HCT116 (cell line): ENCODE data around the gene RAB24. TPM values are rescaled to one million over a fixed set of nuclear protein-coding genes. Genes with fewer than 3 reads are reported as not detected.

Experiments
- ATAC-seq: fragments of 200-7000 bp; cut with Tn5 transposase; 2 replicates; pipeline ENCODE4 v1.9.1; 2020; ENCODE audit warnings: mild to moderate bottlenecking, moderate library complexity
- BruUV-seq: library from RNA; stranded (reverse); fragments of 400-500 nt; replicated peaks from 2 replicates; lab custom pipeline; 2021; lab: Mats Ljungman, UMichigan
- CTCF ChIA-PET: fragments of 300-600 bp; sonication (Branson Sonifier 250); formaldehyde crosslinking; loops from one replicate; lab custom pipeline; 2021; ENCODE audit warnings: antibody characterized with exemption; lab: Charles Lee
- POLR2A ChIA-PET: fragments of 300-600, 350-600 bp; sonication (Branson Sonifier 250); formaldehyde crosslinking; loops from one replicate; lab custom pipeline; 2021; ENCODE audit warnings: antibody characterized with exemption; lab: Charles Lee
- RAD21 ChIA-PET, 2 experiments: fragments of 300-600 bp; sonication (Branson Sonifier 250); formaldehyde crosslinking; loops; one replicate each; lab custom pipeline; 2023; ENCODE audit warnings: low total read pairs in 2 of 2; ENCODE audit not compliant: uncharacterized antibody in 2 of 2, unreplicated experiment in 2 of 2, low non-redundant PET in 1 of 2; lab: Charles Lee
- DNase-seq: peaks from one replicate; pipeline ENCODE4 v3.0.0-alpha.2; 2010; ENCODE audit warnings: low read depth, low spot score
- H2AFZ ChIP-seq: fragments of 200-600 bp; shearing (Covaris generic), sonication (generic); 2 replicates; pipeline ENCODE4 v1.6.1; 2017; ENCODE audit warnings: low read depth, mixed run types, mixed read lengths, antibody characterized with exemption, low read length; ENCODE audit not compliant: poor library complexity, severe bottlenecking
- H3K27ac ChIP-seq: 2 replicates; pipeline ENCODE4 v1.5.1; 2012; ENCODE audit warnings: low read depth, low read length
- H3K27me3 ChIP-seq: fragments of 200-600 bp; sonication (generic); 2 replicates; pipeline ENCODE4 v1.6.1; 2016; ENCODE audit warnings: mixed run types, low read length, mixed read lengths; ENCODE audit not compliant: insufficient read depth
- H3K36me3 ChIP-seq, 2 experiments: fragments of 200-500 bp in 1 of 2; fragments of 200-600 bp in 1 of 2; sonication (Bioruptor generic) in 1 of 2; sonication (generic) in 1 of 2; 2 replicates each; pipeline versions ENCODE4 v1.5.1 to v1.6.1; 2014 to 2016; ENCODE audit warnings: low read length in 2 of 2, inconsistent platforms in 1 of 2, mixed read lengths in 1 of 2, mixed run types in 1 of 2; ENCODE audit not compliant: insufficient read depth in 2 of 2, control insufficient read depth in 1 of 2
- H3K4me1 ChIP-seq, 2 experiments: fragments of 200-600 bp in 1 of 2; sonication (generic) in 1 of 2; 2 replicates each; pipeline versions ENCODE4 v1.5.1 to v1.6.1; 2012 to 2017; ENCODE audit warnings: low read length in 2 of 2, inconsistent platforms in 1 of 2, mild to moderate bottlenecking in 1 of 2, mixed read lengths in 1 of 2, mixed run types in 1 of 2, moderate library complexity in 1 of 2; ENCODE audit not compliant: insufficient read depth in 2 of 2, control insufficient read depth in 1 of 2
- H3K4me2 ChIP-seq: fragments of 200-600 bp; sonication (generic); 2 replicates; pipeline ENCODE4 v1.6.1; 2017; ENCODE audit warnings: mixed run types, low read length, mixed read lengths
- H3K4me3 ChIP-seq, 2 experiments: fragments of 200-600 bp in 1 of 2; sonication (generic) in 1 of 2; replicated peaks in 1 of 2; 2 replicates each; pipeline ENCODE4 v1.5.1; 2011 to 2016; ENCODE audit warnings: low read length in 2 of 2, control low read depth in 1 of 2, low read depth in 1 of 2, mild to moderate bottlenecking in 1 of 2, mixed read lengths in 1 of 2, mixed run types in 1 of 2
- H3K79me2 ChIP-seq: fragments of 200-600 bp; sonication (generic); 2 replicates; pipeline ENCODE4 v1.6.1; 2017; ENCODE audit warnings: mild to moderate bottlenecking, mixed run types, low read length, moderate library complexity, mixed read lengths; ENCODE audit not compliant: insufficient read depth
- H3K9ac ChIP-seq: fragments of 200-600 bp; sonication (generic); 2 replicates; pipeline ENCODE4 v1.6.1; 2016; ENCODE audit warnings: low read length, mixed read lengths
- H3K9me2 ChIP-seq: fragments of 200-600 bp; sonication (generic), shearing (Covaris generic); 2 replicates; pipeline ENCODE4 v1.6.1; 2017; ENCODE audit warnings: mixed run types, mild to moderate bottlenecking, moderate library complexity; ENCODE audit not compliant: insufficient read depth
- H3K9me3 ChIP-seq, 2 experiments: fragments of 200-500 bp in 1 of 2; fragments of 200-600 bp in 1 of 2; sonication (Bioruptor generic) in 1 of 2; sonication (generic) in 1 of 2; 2 replicates each; pipeline ENCODE4 v1.6.1; 2014 to 2017; ENCODE audit warnings: low read length in 2 of 2, mixed read lengths in 2 of 2, inconsistent platforms in 1 of 2, low read depth in 1 of 2, mild to moderate bottlenecking in 1 of 2, mixed run types in 1 of 2, moderate library complexity in 1 of 2; ENCODE audit not compliant: control insufficient read depth in 1 of 2, insufficient read depth in 1 of 2
- H4K20me1 ChIP-seq: fragments of 200-600 bp; sonication (generic), shearing (Covaris generic); 2 replicates; pipeline ENCODE4 v1.6.1; 2017; ENCODE audit warnings: mixed run types, mild to moderate bottlenecking, moderate library complexity; ENCODE audit not compliant: insufficient read depth
- JUND ChIP-seq: IDR thresholded peaks from 2 replicates; pipeline ENCODE4 v1.6.1; 2012
- MAX ChIP-seq: IDR thresholded peaks from 2 replicates; pipeline ENCODE4 v1.6.1; 2012
- POLR2AphosphoS5 ChIP-seq: IDR thresholded peaks from 2 replicates; pipeline ENCODE4 v1.6.1; 2011; ENCODE audit warnings: mild to moderate bottlenecking, low read depth, low read length, moderate library complexity
- SRF ChIP-seq: IDR thresholded peaks from 2 replicates; pipeline ENCODE4 v1.6.1; 2012; ENCODE audit warnings: low read depth
- TCF7L2 ChIP-seq: IDR thresholded peaks from 2 replicates; pipeline ENCODE4 v1.7.0; 2011; ENCODE audit warnings: borderline replicate concordance, inconsistent platforms; ENCODE audit not compliant: insufficient read depth, insufficient read length; ENCODE audit errors: extremely low read depth
- ZBTB33 ChIP-seq: IDR thresholded peaks from 2 replicates; pipeline ENCODE4 v1.6.1; 2011; ENCODE audit warnings: mild to moderate bottlenecking, low read length, moderate library complexity; ENCODE audit not compliant: insufficient replicate concordance; ENCODE audit errors: extremely low read depth
- ZFX ChIP-seq: fragments of 450-650 bp; IDR thresholded peaks from 2 replicates; pipeline ENCODE4 v1.6.1; 2017
- intact Hi-C: fragments of 100-400 bp; cut with micrococcal nuclease; formaldehyde crosslinking; loops from 2 replicates; pipeline ENCODE4 v1.10.0; 2022
- total RNA-seq: library from RNA; stranded (reverse); gene quantifications from one replicate; pipeline ENCODE4 v1.2.1, GENCODE V29; 2021; ENCODE audit not compliant: unreplicated experiment

RAB24 gene
- total RNA-seq, 1 experiment from 2014 or later: 13.5 TPM

GRCh38 chr5:177311723-177312648, 8.5 kb upstream of the RAB24 start, which contains the start of gene MXD3:
Gene MXD3 (minus strand): TSS chr5:177311898. CDS start chr5:177311830, 68 bp downstream.
- Histone ChIP-seq H3K79me2 (no peaks in the 10 kb centered on the region), H3K36me3 (0 out of 4 replicates have a peak, but pooled peaks cover 0 to 4% of the 10 kb centered on the region in 2 experiments), H3K9me3 (no peaks in the 10 kb centered on the region), H3K9ac (peak within 1 kb of the TSS; percentile 87), H3K9me2 (no peaks in the 10 kb centered on the region), H3K4me2 (peak within 1 kb of the TSS; percentile 79), H2AFZ (no peak within 1 kb of the TSS), H3K27ac (peak within 1 kb of the TSS; percentile 82), H3K4me1 (peaks cover 18 to 45% of the 10 kb centered on the region in 2 experiments), H3K4me3 (peak within 1 kb of the TSS; percentile 82 to 87), H4K20me1 (no peaks in the 10 kb centered on the region), H3K27me3 (no peaks in the 10 kb centered on the region)
- intact Hi-C loops: loop anchor here (5.0 kb wide), 1 partner anchor 185 kb away; the partner anchor contains the start of gene PDLIM7
- ATAC-seq: peak; percentile 77
- TF ChIP-seq ZFX (peak; percentile 67; the same call in 1 of the 2 replicates), POLR2AphosphoS5 (peak; percentile 65), TCF7L2 (peak; percentile 53), MAX (no peak)
- no TSS peak for BruUV-seq
- DNase-seq: peak; percentile 91
- ChIA-PET POLR2A (interaction anchor here (0.6 to 1.2 kb wide), 4 partner anchors 54 to 186 kb away, joined by 3 to 8 read pairs (median 4); partner anchors contain the start of genes GRK6 and PDLIM7), CTCF (interaction anchor here (0.7 to 1.5 kb wide), 4 partner anchors 57 to 183 kb away, joined by 3 to 7 read pairs (median 4); no protein-coding TSS in a partner anchor), RAD21 (interaction anchor here in 1 of 2 experiments (1.0 kb wide), 1 partner anchor 198 kb away, joined by 5 read pairs; no protein-coding TSS in a partner anchor)

- Histone ChIP-seq H3K36me3 (0 out of 4 replicates have a peak, but pooled peaks cover 0 to 5% of the 10 kb centered on the region in 2 experiments), H2AFZ (no peak overlapping the region), H3K9ac (peak overlapping the region; percentile 87), H3K4me2 (peak overlapping the region; percentile 79), H3K4me3 (peak overlapping the region; percentile 82 to 87), H4K20me1 (no peaks in the 10 kb centered on the region), H3K9me3 (no peaks in the 10 kb centered on the region), H3K4me1 (peaks cover 18 to 45% of the 10 kb centered on the region in 2 experiments), H3K9me2 (no peaks in the 10 kb centered on the region), H3K27ac (peak overlapping the region; percentile 82), H3K27me3 (no peaks in the 10 kb centered on the region), H3K79me2 (no peaks in the 10 kb centered on the region; the same call in 1 of the 2 replicates)
- ChIA-PET RAD21 (no interaction called here), POLR2A (interaction anchor here (1.2 kb wide), 1 partner anchor 59 kb away, joined by 4 read pairs; no protein-coding TSS in a partner anchor), CTCF (interaction anchor here (1.5 kb wide), 1 partner anchor 92 kb away, joined by 4 read pairs; no protein-coding TSS in a partner anchor)
- TF ChIP-seq ZBTB33: no peak
- no peak for TF ChIP-seq SRF
- no peak for TF ChIP-seq JUND
- BruUV-seq: no TSS peak
- intact Hi-C loops: loop anchor here (5.0 kb wide), 1 partner anchor 186 kb away; the partner anchor contains the start of gene PDLIM7
- peak; percentile 12 for ATAC-seq
- no peak for DNase-seq
Observed at GRCh38 chr5:177311392-177311722, 7.8 kb upstream of the RAB24 start.
